ENCODE measurements around the gene ISCA1. TPM values are rescaled to one million over a fixed set of nuclear protein-coding genes. Genes with fewer than 3 reads are reported as not detected.

ISCA1 gene
- total and polyA plus RNA-seq, 11 donors: 39.2 to 104 (median 70.9) TPM

- peak overlapping the region; percentile 57 to 98 (median 88) for H3K4me3 ChIP-seq
- TF ChIP-seq POLR2A (IDR thresholded peaks at IDR 0.05): no peak
- no peak for TF ChIP-seq CTCF (IDR thresholded peaks at IDR 0.05)
- peak overlapping the region; percentile 91 to 99 (median 97) for H3K27ac ChIP-seq
- peaks cover 0 to 13% (median 0%) of the 10 kb centered on the region in 9 donors for H3K36me3 ChIP-seq
- H3K9me3 ChIP-seq: no peaks in the 10 kb centered on the region
- ATAC-seq (peak in 1 of 4 donors; percentile 1), DNase-seq (no peak)
- no peaks in the 10 kb centered on the region for H3K27me3 ChIP-seq
- 0 to 1% (median 0%) methylated on average over 13 to 31 of the region's 31 CpGs for WGBS, 4 donors
- intact Hi-C loops (cut with DNase I): loop anchor here in 2 of 10 donors (5.0 to 10.0 kb wide), 3 partner anchors 71 to 337 kb away; partner anchors contain the start of genes NAA35 (in 1 of the 2) and TUT7 (in 1 of the 2)
- peaks cover 0 to 48% (median 37%) of the 10 kb centered on the region in 12 donors for H3K4me1 ChIP-seq
These were observed 703 bp downstream of the ISCA1 start for GRCh38 chr9:86281593-86282076.

- H3K36me3 ChIP-seq: peaks cover 0 to 13% (median 0%) of the 10 kb centered on the region in 9 donors
- H3K4me1 ChIP-seq: peaks cover 0 to 57% (median 47%) of the 10 kb centered on the region in 12 donors
- ATAC-seq: no peak
- no peaks in the 10 kb centered on the region for H3K9me3 ChIP-seq
- 92 to 95% (median 94%) methylated on average over 7 of the region's 7 CpGs for WGBS, 4 donors
- no peaks in the 10 kb centered on the region for H3K27me3 ChIP-seq
- TF ChIP-seq CTCF (IDR thresholded peaks at IDR 0.05) (no peak), POLR2A (IDR thresholded peaks at IDR 0.05) (no peak)
- peak overlapping the region in 7 of 12 donors; percentile 72 to 97 (median 80) for H3K4me3 ChIP-seq
- intact Hi-C loops (cut with DNase I): loop anchor here in 2 of 10 donors (5.0 to 10.0 kb wide), 3 partner anchors 72 to 336 kb away; partner anchors contain the start of genes NAA35 (in 1 of the 2) and TUT7 (in 1 of the 2)
- no peak for DNase-seq
- no peak overlapping the region for H3K27ac ChIP-seq
These were observed 1.8 kb downstream of the ISCA1 start for GRCh38 chr9:86280580-86280979.

- DNase-seq: no peak
- intact Hi-C loops (cut with DNase I): loop anchor here in 2 of 10 donors (5.0 to 10.0 kb wide), 3 partner anchors 72 to 335 kb away; partner anchors contain the start of genes NAA35 (in 1 of the 2) and TUT7 (in 1 of the 2)
- peak overlapping the region in 3 of 12 donors; percentile 2 to 11 (median 9) for H3K4me3 ChIP-seq
- peaks cover 0 to 65% (median 54%) of the 10 kb centered on the region in 12 donors for H3K4me1 ChIP-seq
- no peak overlapping the region for H3K27ac ChIP-seq
- WGBS, 4 donors: 72 to 81% (median 79%) methylated on average over 3 of the region's 3 CpGs
- peaks cover 0 to 13% (median 0%) of the 10 kb centered on the region in 9 donors for H3K36me3 ChIP-seq
- ATAC-seq: no peak
- H3K9me3 ChIP-seq: no peaks in the 10 kb centered on the region
- no peaks in the 10 kb centered on the region for H3K27me3 ChIP-seq
- TF ChIP-seq POLR2A (IDR thresholded peaks at IDR 0.05) (no peak), CTCF (IDR thresholded peaks at IDR 0.05) (no peak)
These were observed 2.5 kb downstream of the ISCA1 start for GRCh38 chr9:86279839-86280238.

GRCh38 chr9:86277072-86277471 lies 5.3 kb downstream of the ISCA1 start:
- Histone ChIP-seq H3K4me1 (peaks cover 0 to 67% (median 53%) of the 10 kb centered on the region in 12 donors), H3K27ac (no peak overlapping the region), H3K36me3 (peaks cover 0 to 34% (median 17%) of the 10 kb centered on the region in 9 donors), H3K4me3 (no peak overlapping the region), H3K27me3 (no peaks in the 10 kb centered on the region), H3K9me3 (no peaks in the 10 kb centered on the region)
- intact Hi-C loops (cut with DNase I): no loop called here
- 43 to 55% (median 46%) methylated on average over 1 of the region's 1 CpG for WGBS, 4 donors
- DNase-seq: no peak
- TF ChIP-seq POLR2A (IDR thresholded peaks at IDR 0.05) (no peak), CTCF (IDR thresholded peaks at IDR 0.05) (no peak)
- ATAC-seq: no peak
